Adrenal gland (tissue), 12 donors: Measurements from ENCODE around the gene MRC2. TPM values are rescaled to one million over a fixed set of nuclear protein-coding genes. Genes with fewer than 3 reads are reported as not detected.

Experiments
- DNase-seq, 7 donors: peaks; one replicate each; pipeline ENCODE4 v3.0.0-alpha.2; 2019 to 2020
- H3K27ac ChIP-seq, 5 donors: fragments of 200-600 bp; sonication (generic) in 4 of 5; 1 replicate in 3 of 5; 2 replicates in 2 of 5; pipeline versions ENCODE4 v1.5.1 to v1.8.0; 2016 to 2020; ENCODE audit warnings: mild to moderate bottlenecking in 1 of 5
- H3K27me3 ChIP-seq: fragments of 200-600 bp; 2 replicates; pipeline ENCODE4 v1.8.0; 2021
- H3K36me3 ChIP-seq, 2 donors: fragments of 200-600 bp; replicated peaks in 1 of 2; 1 replicate in 1 of 2; 2 replicates in 1 of 2; pipeline versions ENCODE4 v1.5.1 to v1.8.0; 2018 to 2022
- H3K4me1 ChIP-seq, 2 donors: fragments of 200-600 bp; replicated peaks in 1 of 2; 1 replicate in 1 of 2; 2 replicates in 1 of 2; pipeline versions ENCODE4 v1.5.1 to v1.8.0; 2018 to 2021
- H3K4me3 ChIP-seq, 4 donors: fragments of 200-600 bp; sonication (generic) in 3 of 4; one replicate each; pipeline ENCODE4 v1.5.1; 2016 to 2018
- H3K9me3 ChIP-seq, 3 donors: fragments of 200-600 bp; sonication (generic) in 1 of 3; replicated peaks in 1 of 3; 1 replicate in 2 of 3; 2 replicates in 1 of 3; pipeline versions ENCODE4 v1.5.1 to v1.8.0; 2016 to 2021
- CTCF ChIP-seq, 6 experiments: fragments of 450-650 bp in 4 of 6; fragments of 200-600 bp in 2 of 6; sonication (generic) in 1 of 6; IDR thresholded peaks; 1 replicate in 5 of 6; 2 replicates in 1 of 6; pipeline versions ENCODE4 v1.5.1 to v1.8.0; 2016 to 2021; ENCODE audit warnings: antibody characterized with exemption in 6 of 6, mild to moderate bottlenecking in 2 of 6, moderate library complexity in 1 of 6
- POLR2A ChIP-seq, 2 donors: fragments of 450-650 bp; IDR thresholded peaks; one replicate each; pipeline ENCODE4 v1.6.1; 2017; ENCODE audit warnings: antibody characterized with exemption in 2 of 2, mild to moderate bottlenecking in 2 of 2, moderate library complexity in 1 of 2
- WGBS, 4 donors: extraction: QIAGEN DNeasy Blood & Tissue Kit in 2 of 4; methylation state at CpG; one replicate each; pipeline versions ENCODE4 v1.1.5 to v1.1.7; 2013 to 2017; 5-methylcytosine and 5-hydroxymethylcytosine counted together
- intact Hi-C, 2 donors: fragments of 100-400 bp; cut with DNase I; formaldehyde crosslinking; loops; one replicate each; pipeline versions ENCODE4 v1.14.1 to v1.15.0; 2022 to 2023
- polyA plus RNA-seq, 3 donors: library from polyadenylated mRNA; stranded (reverse); fragments of 200-250 nt in 2 of 3; fragments of 350-450 nt in 1 of 3; fragmentation: Illumina TruSeq in 1 of 3; extraction: RNeasy Lipid Tissue Mini Kit (QIAGEN cat#74804) in 1 of 3; gene quantifications; one replicate each; pipeline ENCODE4 v1.2.3, GENCODE V29; 2013 to 2014
- total RNA-seq, 9 donors: library from RNA; depleted of rRNA in 4 of 9; stranded (reverse); fragments of >200 nt in 4 of 9; fragments of 120-200 nt in 1 of 9; fragmentation: NEBNext Ultra II Directional in 1 of 9; extraction: Animal tissue kit (Norgen Biotek cat#: 25700) in 1 of 9; gene quantifications; one replicate each; pipeline versions ENCODE4 v1.1.0 to v1.2.4, GENCODE V29; 2013 to 2023
- donor health status: healthy with polysubstance abuse.
- donor health status: Bipolar disorder and iron deficiency.
- donor health status: DM: yes; HTN: yes; CAD: no.
- donor health status: DM: no; HTN: no; CAD: no.
- donor health status: DM: no; HTN: no; CAD: no.
- donor health status: DM: yes; HTN: yes; CAD: no.

Gene MRC2
- total and polyA plus RNA-seq, 12 donors: 5.2 to 68.3 (median 29.6) TPM

GRCh38 chr17:62719586-62719985, 92.1 kb downstream of the MRC2 start:
- Histone ChIP-seq H3K36me3 (no peaks in the 10 kb centered on the region), H3K4me1 (peaks cover 0 to 5% of the 10 kb centered on the region in 2 donors), H3K27ac (no peak overlapping the region), H3K27me3 (no peaks in the 10 kb centered on the region), H3K9me3 (no peaks in the 10 kb centered on the region), H3K4me3 (no peak overlapping the region)
- 91 to 98% (median 94%) methylated on average over 1 of the region's 1 CpG for WGBS, 4 donors
- DNase-seq: no peak
- intact Hi-C loops: no loop called here
- TF ChIP-seq CTCF (IDR thresholded peaks at IDR 0.05) (no peak), POLR2A (IDR thresholded peaks at IDR 0.05) (no peak)

- intact Hi-C loops: no loop called here
- no peak overlapping the region for H3K27ac ChIP-seq
- WGBS, 4 donors: 84 to 95% (median 92%) methylated on average over 3 of the region's 3 CpGs
- peaks cover 0 to 5% of the 10 kb centered on the region in 2 donors for H3K4me1 ChIP-seq
- no peaks in the 10 kb centered on the region for H3K9me3 ChIP-seq
- H3K36me3 ChIP-seq: no peaks in the 10 kb centered on the region
- H3K27me3 ChIP-seq: peaks cover 7% of the 10 kb centered on the region
- TF ChIP-seq CTCF (IDR thresholded peaks at IDR 0.05): no peak
- no peak for TF ChIP-seq POLR2A (IDR thresholded peaks at IDR 0.05)
- no peak overlapping the region for H3K4me3 ChIP-seq
- peak in 1 of 7 donors; percentile 7 for DNase-seq
Measured at GRCh38 chr17:62720126-62720850, 92.8 kb downstream of the MRC2 start.

DNA sequence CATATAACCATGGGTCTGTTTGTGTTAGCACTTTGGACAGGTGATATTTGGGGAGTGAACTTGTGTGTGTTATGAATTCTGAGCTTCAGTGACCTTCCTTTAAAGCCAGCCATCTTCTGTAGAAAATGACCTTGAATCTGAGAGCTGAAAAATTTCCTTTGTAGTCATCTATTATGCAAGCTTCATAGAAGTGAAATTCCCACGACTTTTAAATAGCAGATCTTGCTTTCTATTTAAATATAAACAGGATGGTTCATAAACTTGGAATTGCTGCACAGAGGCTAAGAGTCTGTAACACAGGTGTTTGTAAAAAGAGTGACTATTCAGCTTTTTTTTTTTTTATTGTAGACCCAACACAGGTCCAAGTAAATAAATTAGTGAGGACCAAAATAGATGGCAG, 95.2 kb downstream of the MRC2 start:
- WGBS, 4 donors: 15 to 27% (median 21%) methylated on average over 1 of the region's 1 CpG
- peaks cover 0 to 5% of the 10 kb centered on the region in 2 donors for H3K4me1 ChIP-seq
- H3K36me3 ChIP-seq: no peaks in the 10 kb centered on the region
- no peaks in the 10 kb centered on the region for H3K9me3 ChIP-seq
- intact Hi-C loops: no loop called here
- no peak overlapping the region for H3K27ac ChIP-seq
- H3K27me3 ChIP-seq: peaks cover 7% of the 10 kb centered on the region
- TF ChIP-seq CTCF (IDR thresholded peaks at IDR 0.05) (no peak), POLR2A (IDR thresholded peaks at IDR 0.05) (no peak)
- DNase-seq: no peak
- H3K4me3 ChIP-seq: no peak overlapping the region

DNA sequence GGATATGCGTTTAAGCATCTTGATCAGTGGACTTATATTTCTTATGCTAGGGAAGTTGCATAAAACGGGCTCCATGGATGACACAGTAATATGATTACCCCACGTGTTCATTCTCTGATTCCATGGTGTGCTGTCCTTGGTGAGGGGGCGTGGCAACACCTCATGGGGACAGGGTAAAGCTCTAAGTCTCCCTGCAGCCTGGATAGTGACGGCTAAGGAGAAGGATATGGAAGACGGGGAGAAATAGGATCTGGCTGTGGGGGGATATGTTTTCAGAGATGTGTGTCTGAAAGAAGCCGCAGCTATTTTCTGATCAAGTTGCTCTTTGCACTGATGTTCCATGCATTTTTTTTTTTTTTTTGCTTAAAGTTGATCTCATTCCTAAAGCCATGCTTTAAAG, 96.4 kb downstream of the MRC2 start:
- WGBS, 4 donors: 59 to 64% (median 61%) methylated on average over 7 of the region's 7 CpGs
- Histone ChIP-seq H3K9me3 (no peaks in the 10 kb centered on the region), H3K27me3 (peaks cover 7% of the 10 kb centered on the region), H3K4me3 (no peak overlapping the region), H3K4me1 (peaks cover 0 to 5% of the 10 kb centered on the region in 2 donors), H3K27ac (no peak overlapping the region), H3K36me3 (no peaks in the 10 kb centered on the region)
- intact Hi-C loops: no loop called here
- DNase-seq: no peak
- TF ChIP-seq CTCF (IDR thresholded peaks at IDR 0.05) (no peak), POLR2A (IDR thresholded peaks at IDR 0.05) (no peak)
